DND-41 (cell line): Measurements from ENCODE around the gene SH2D7.

Source experiments
- CTCF ChIP-seq: IDR thresholded peaks from 2 replicates; pipeline ENCODE4 v1.5.1; 2012; ENCODE audit warnings: borderline replicate concordance, low read length, moderate library complexity, mild to moderate bottlenecking; ENCODE audit not compliant: poor library complexity, severe bottlenecking; ENCODE audit errors: extremely low read depth
- EZH2 ChIP-seq: IDR thresholded peaks from 3 replicates; pipeline ENCODE4 v1.6.1; 2012; ENCODE audit warnings: borderline replicate concordance, low read depth, mild to moderate bottlenecking, moderate library complexity, low read length, inconsistent platforms; ENCODE audit not compliant: severe bottlenecking

GRCh38 chr15:78133801-78134200, 41.4 kb downstream of the SH2D7 start:
- TF ChIP-seq CTCF (no peak), EZH2 (no peak)
